Activated naive CD8-positive, alpha-beta T cell treated with anti-CD3 and anti-CD28 coated beads for 36 hours (primary cell): Measurements from ENCODE around the gene LY6G6D. TPM values are rescaled to one million over a fixed set of nuclear protein-coding genes. Genes with fewer than 3 reads are reported as not detected.
A peak's percentile ranks its signal among the peaks of the same experiment; 100 is the strongest.

Experiments
- DNase-seq: peaks from one replicate; pipeline ENCODE4 v3.0.0; 2021
- H3K27ac Mint-ChIP-seq: one replicate; pipeline ENCODE4 v1.8.0; 2022; ENCODE audit warnings: mild to moderate bottlenecking, moderate library complexity, mixed read lengths
- H3K27me3 Mint-ChIP-seq: one replicate; pipeline ENCODE4 v1.8.0; 2022; ENCODE audit warnings: mild to moderate bottlenecking, mixed read lengths
- H3K36me3 Mint-ChIP-seq: one replicate; pipeline ENCODE4 v1.8.0; 2021; ENCODE audit warnings: mild to moderate bottlenecking, mixed read lengths
- H3K4me1 Mint-ChIP-seq: one replicate; pipeline ENCODE4 v1.8.0; 2021; ENCODE audit warnings: mixed read lengths
- H3K4me3 Mint-ChIP-seq: one replicate; pipeline ENCODE4 v1.8.0; 2022; ENCODE audit warnings: mild to moderate bottlenecking, moderate library complexity, mixed read lengths
- H3K9me3 Mint-ChIP-seq: one replicate; pipeline ENCODE4 v1.8.0; 2022; ENCODE audit warnings: mixed read lengths
- total RNA-seq, 2 experiments: library from RNA; stranded (reverse); gene quantifications; one replicate each; pipeline ENCODE4 v1.2.3, GENCODE V29; 2021

LY6G6D gene
- total RNA-seq, 2 experiments from 2014 or later: not detected

GRCh38 chr6:31722173-31722572 is 7.0 kb downstream of the LY6G6D start:
- Mint-ChIP-seq H3K36me3 (peaks cover 4% of the 10 kb centered on the region), H3K9me3 (no peaks in the 10 kb centered on the region), H3K27me3 (no peaks in the 10 kb centered on the region), H3K4me3 (no peak overlapping the region), H3K4me1 (peaks cover 16% of the 10 kb centered on the region), H3K27ac (no peak overlapping the region)
- no peak for DNase-seq

GRCh38 chr6:31723245-31723979 is 8.3 kb downstream of the LY6G6D start, which contains the start of gene MPIG6B:
TSS of gene MPIG6B (plus strand) at chr6:31723373. CDS start at chr6:31723384, 11 bp downstream.
- Mint-ChIP-seq H3K27me3 (no peaks in the 10 kb centered on the region), H3K27ac (no peak within 1 kb of the TSS)

GRCh38 chr6:31723980-31724691 is 9.0 kb downstream of the LY6G6D start:
- H3K27me3 Mint-ChIP-seq: no peaks in the 10 kb centered on the region
- H3K36me3 Mint-ChIP-seq: peaks cover 4% of the 10 kb centered on the region
- H3K27ac Mint-ChIP-seq: no peak overlapping the region
- H3K4me1 Mint-ChIP-seq: peaks cover 25% of the 10 kb centered on the region
- H3K9me3 Mint-ChIP-seq: no peaks in the 10 kb centered on the region
- H3K4me3 Mint-ChIP-seq: no peak overlapping the region
- DNase-seq: no peak

More at GRCh38 chr6:31723245-31723979, 8.3 kb downstream of the LY6G6D start, which contains the start of gene MPIG6B:
- Mint-ChIP-seq H3K9me3 (no peaks in the 10 kb centered on the region), H3K36me3 (peaks cover 4% of the 10 kb centered on the region), H3K4me3 (peak within 1 kb of the TSS; percentile 12), H3K4me1 (peaks cover 23% of the 10 kb centered on the region)
- DNase-seq: no peak

GRCh38 chr6:31725502-31726350 is 10.6 kb downstream of the LY6G6D start:
- no peaks in the 10 kb centered on the region for H3K9me3 Mint-ChIP-seq
- no peak for DNase-seq
- H3K27ac Mint-ChIP-seq: no peak overlapping the region
- no peaks in the 10 kb centered on the region for H3K27me3 Mint-ChIP-seq
- no peak overlapping the region for H3K4me3 Mint-ChIP-seq
- H3K4me1 Mint-ChIP-seq: peaks cover 37% of the 10 kb centered on the region
- peaks cover 13% of the 10 kb centered on the region for H3K36me3 Mint-ChIP-seq

GRCh38 chr6:31727034-31727716 is 12.0 kb downstream of the LY6G6D start:
- H3K27me3 Mint-ChIP-seq: no peaks in the 10 kb centered on the region
- peak overlapping the region; percentile 61 for H3K27ac Mint-ChIP-seq
- H3K36me3 Mint-ChIP-seq: peaks cover 21% of the 10 kb centered on the region
- H3K4me1 Mint-ChIP-seq: peaks cover 39% of the 10 kb centered on the region
- H3K9me3 Mint-ChIP-seq: no peaks in the 10 kb centered on the region
- DNase-seq: no peak
- H3K4me3 Mint-ChIP-seq: no peak overlapping the region

- Mint-ChIP-seq H3K27ac (peak overlapping the region; percentile 61), H3K27me3 (no peaks in the 10 kb centered on the region), H3K4me1 (peaks cover 40% of the 10 kb centered on the region), H3K9me3 (no peaks in the 10 kb centered on the region), H3K36me3 (peaks cover 22% of the 10 kb centered on the region), H3K4me3 (no peak overlapping the region)
- no peak for DNase-seq
These were observed 12.8 kb downstream of the LY6G6D start for GRCh38 chr6:31727717-31728671.

- H3K4me3 Mint-ChIP-seq: peak within 1 kb of the TSS; percentile 84
- peaks cover 49% of the 10 kb centered on the region for H3K4me1 Mint-ChIP-seq
- H3K9me3 Mint-ChIP-seq: no peaks in the 10 kb centered on the region
- DNase-seq: no peak
- peaks cover 32% of the 10 kb centered on the region for H3K36me3 Mint-ChIP-seq
- no peaks in the 10 kb centered on the region for H3K27me3 Mint-ChIP-seq
- H3K27ac Mint-ChIP-seq: peak within 1 kb of the TSS; percentile 19
These were observed 13.8 kb downstream of the LY6G6D start, which contains the start of gene DDAH2 for GRCh38 chr6:31728767-31729514. TSS of gene DDAH2 (minus strand) at chr6:31729299. CDS start at chr6:31729161, 138 bp downstream.

GRCh38 chr6:31729515-31729978 is 14.4 kb downstream of the LY6G6D start:
- Mint-ChIP-seq H3K9me3 (no peaks in the 10 kb centered on the region), H3K4me1 (peaks cover 53% of the 10 kb centered on the region), H3K36me3 (peaks cover 35% of the 10 kb centered on the region), H3K4me3 (peak overlapping the region; percentile 84), H3K27ac (peak overlapping the region; percentile 19), H3K27me3 (no peaks in the 10 kb centered on the region)
- DNase-seq: peak; percentile 75

- DNase-seq: peak; percentile 77
- no peaks in the 10 kb centered on the region for H3K27me3 Mint-ChIP-seq
- no peaks in the 10 kb centered on the region for H3K9me3 Mint-ChIP-seq
- H3K4me3 Mint-ChIP-seq: peak overlapping the region; percentile 84
- peak overlapping the region; percentile 13 for H3K27ac Mint-ChIP-seq
- peaks cover 39% of the 10 kb centered on the region for H3K36me3 Mint-ChIP-seq
- H3K4me1 Mint-ChIP-seq: peaks cover 53% of the 10 kb centered on the region
These were observed 15.0 kb downstream of the LY6G6D start for GRCh38 chr6:31729979-31730630.

- peak overlapping the region; percentile 84 for H3K4me3 Mint-ChIP-seq
- peaks cover 51% of the 10 kb centered on the region for H3K4me1 Mint-ChIP-seq
- DNase-seq: no peak
- H3K27me3 Mint-ChIP-seq: no peaks in the 10 kb centered on the region
- peaks cover 42% of the 10 kb centered on the region for H3K36me3 Mint-ChIP-seq
- peak overlapping the region; percentile 13 for H3K27ac Mint-ChIP-seq
- no peaks in the 10 kb centered on the region for H3K9me3 Mint-ChIP-seq
These were observed 15.5 kb downstream of the LY6G6D start for GRCh38 chr6:31730631-31731086.

GRCh38 chr6:31732029-31732428 is 16.9 kb downstream of the LY6G6D start:
- no peaks in the 10 kb centered on the region for H3K9me3 Mint-ChIP-seq
- no peak overlapping the region for H3K27ac Mint-ChIP-seq
- peaks cover 40% of the 10 kb centered on the region for H3K36me3 Mint-ChIP-seq
- H3K4me1 Mint-ChIP-seq: peaks cover 44% of the 10 kb centered on the region
- no peaks in the 10 kb centered on the region for H3K27me3 Mint-ChIP-seq
- no peak for DNase-seq
- no peak overlapping the region for H3K4me3 Mint-ChIP-seq

- Mint-ChIP-seq H3K9me3 (no peaks in the 10 kb centered on the region), H3K27ac (peak overlapping the region; percentile 65), H3K4me3 (peak overlapping the region; percentile 93), H3K36me3 (peaks cover 40% of the 10 kb centered on the region), H3K27me3 (no peaks in the 10 kb centered on the region), H3K4me1 (peaks cover 51% of the 10 kb centered on the region)
- no peak for DNase-seq
These were observed 18.6 kb downstream of the LY6G6D start for GRCh38 chr6:31733734-31734133.
